Spleen (tissue), 11 donors: ENCODE results near the gene CA10. TPM values are rescaled to one million over a fixed set of nuclear protein-coding genes. Genes with fewer than 3 reads are reported as not detected.

Experiments used
- DNase-seq: peaks from one replicate; pipeline ENCODE4 v3.0.0-alpha.2; 2020
- H3K27ac ChIP-seq, 8 donors: fragments of 200-600 bp; sonication (generic) in 7 of 8; 1 replicate in 4 of 8; 2 replicates in 4 of 8; pipeline versions ENCODE4 v1.5.0 to v1.8.0; 2016 to 2021; ENCODE audit warnings: inconsistent platforms in 4 of 8, mild to moderate bottlenecking in 4 of 8, moderate library complexity in 1 of 8
- H3K27me3 ChIP-seq, 7 donors: fragments of 200-600 bp; sonication (generic) in 6 of 7; replicated peaks in 1 of 7; 1 replicate in 4 of 7; 2 replicates in 3 of 7; pipeline versions ENCODE4 v1.5.0 to v1.8.0; 2016 to 2021; ENCODE audit warnings: inconsistent platforms in 3 of 7, mild to moderate bottlenecking in 1 of 7
- H3K36me3 ChIP-seq, 6 donors: fragments of 200-600 bp; sonication (generic) in 5 of 6; 1 replicate in 4 of 6; 2 replicates in 2 of 6; pipeline versions ENCODE4 v1.5.0 to v1.8.0; 2016 to 2021; ENCODE audit warnings: inconsistent platforms in 2 of 6
- H3K4me1 ChIP-seq, 6 donors: fragments of 200-600 bp; sonication (generic) in 5 of 6; 1 replicate in 3 of 6; 2 replicates in 3 of 6; pipeline versions ENCODE4 v1.5.0 to v1.8.0; 2016 to 2021; ENCODE audit warnings: inconsistent platforms in 3 of 6
- H3K4me3 ChIP-seq, 8 donors: fragments of 200-600 bp; sonication (generic) in 7 of 8; 1 replicate in 4 of 8; 2 replicates in 4 of 8; pipeline versions ENCODE4 v1.5.0 to v1.8.0; 2016 to 2021; ENCODE audit warnings: inconsistent platforms in 4 of 8, mild to moderate bottlenecking in 4 of 8, moderate library complexity in 2 of 8
- H3K9me3 ChIP-seq, 8 donors: fragments of 200-600 bp; sonication (generic) in 7 of 8; 1 replicate in 4 of 8; 2 replicates in 4 of 8; pipeline versions ENCODE4 v1.5.0 to v1.8.0; 2016 to 2021; ENCODE audit warnings: inconsistent platforms in 4 of 8
- CTCF ChIP-seq, 11 experiments: fragments of 200-600 bp in 7 of 11; fragments of 450-650 bp in 4 of 11; sonication (generic) in 4 of 11; IDR thresholded peaks in 8 of 11; conservative IDR thresholded peaks in 3 of 11; 1 replicate in 7 of 11; 2 replicates in 4 of 11; pipeline versions ENCODE4 v1.4.0 to v1.8.0; 2016 to 2021; ENCODE audit warnings: antibody characterized with exemption in 11 of 11, inconsistent platforms in 4 of 11, mild to moderate bottlenecking in 1 of 11
- POLR2A ChIP-seq, 3 donors: fragments of 450-650 bp; IDR thresholded peaks; one replicate each; pipeline ENCODE4 v1.5.1; 2017; ENCODE audit warnings: antibody characterized with exemption in 3 of 3, mild to moderate bottlenecking in 1 of 3
- POLR2AphosphoS5 ChIP-seq, 3 donors: sonication (generic); formaldehyde crosslinking; IDR thresholded peaks; one replicate each; pipeline ENCODE4 v1.5.1; 2017; ENCODE audit warnings: antibody characterized with exemption in 3 of 3
- WGBS, 5 donors: extraction: QIAGEN DNeasy Blood & Tissue Kit in 3 of 5; methylation state at CpG; one replicate each; pipeline versions ENCODE4 v1.1.5 to v1.1.7; 2013 to 2018; 5-methylcytosine and 5-hydroxymethylcytosine counted together
- intact Hi-C: fragments of 100-400 bp; cut with DNase I; formaldehyde crosslinking; loops from one replicate; pipeline ENCODE4 v1.15.0; 2023; ENCODE audit warnings: low total_unique reads
- polyA plus RNA-seq, 3 donors: library from polyadenylated mRNA; stranded (reverse); fragments of 200-250 nt; gene quantifications; one replicate each; pipeline ENCODE4 v1.2.1, GENCODE V29; 2013
- total RNA-seq, 7 donors: library from RNA; depleted of rRNA in 3 of 7; stranded (reverse); fragments of >200 nt in 3 of 7; fragmentation: NEBNext Ultra II Directional in 4 of 7; extraction: Animal tissue kit (Norgen Biotek cat#: 25700) in 4 of 7; gene quantifications; one replicate each; pipeline versions ENCODE4 v1.1.0 to v1.2.1, GENCODE V29; 2016 to 2021
- donor health status: healthy with polysubstance abuse.
- donor health status: DM: no; HTN: no; CAD: no; lungs with moderate emphysema.
- donor health status: DM: no; HTN: no; CAD: no.
- donor health status: Bipolar disorder and iron deficiency.
- donor health status: healthy.
- donor health status: DM: no; HTN: no; CAD: no.
- donor health status: DM: yes; HTN: yes; CAD: no.

CA10 gene
- total and polyA plus RNA-seq, 10 donors: 0.19 to 0.22 TPM; not detected in 8

DNA sequence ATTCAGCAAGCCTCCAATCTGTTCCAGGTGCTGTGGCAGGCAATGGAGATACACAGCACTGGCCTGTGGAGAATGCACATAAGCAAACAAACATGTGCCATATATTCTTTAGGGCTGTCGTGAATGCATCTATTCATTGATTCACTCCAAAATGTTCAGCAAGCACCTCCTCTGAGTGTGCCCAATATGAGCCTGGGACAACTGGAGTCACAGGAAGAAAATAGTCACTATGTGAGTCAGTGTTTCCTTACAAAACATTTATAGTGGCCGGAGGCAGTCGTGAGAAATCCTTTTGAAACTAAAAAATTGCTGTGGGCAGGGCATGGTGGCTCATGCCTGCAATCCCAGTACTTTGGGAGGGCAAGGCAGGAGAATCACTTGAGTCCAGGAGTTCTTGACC, 310.1 kb downstream of the CA10 start:
- H3K4me1 ChIP-seq: no peaks in the 10 kb centered on the region
- 72 to 82% (median 77%) methylated on average over 3 of the region's 3 CpGs for WGBS, 5 donors
- peaks cover 0 to 7% (median 0%) of the 10 kb centered on the region in 7 donors for H3K27me3 ChIP-seq
- no peaks in the 10 kb centered on the region for H3K36me3 ChIP-seq
- TF ChIP-seq POLR2A (IDR thresholded peaks at IDR 0.05): no peak
- no peak for TF ChIP-seq POLR2AphosphoS5 (IDR thresholded peaks at IDR 0.05)
- no peak for TF ChIP-seq CTCF (IDR thresholded peaks at IDR 0.05 in 8 of 11, conservative IDR thresholded peaks at IDR 0.05 in 3 of 11)
- intact Hi-C loops: no loop called here
- H3K27ac ChIP-seq: no peak overlapping the region
- no peaks in the 10 kb centered on the region for H3K9me3 ChIP-seq
- DNase-seq: no peak
- H3K4me3 ChIP-seq: no peak overlapping the region

- Histone ChIP-seq H3K36me3 (no peaks in the 10 kb centered on the region), H3K4me1 (no peaks in the 10 kb centered on the region), H3K9me3 (no peaks in the 10 kb centered on the region), H3K4me3 (no peak overlapping the region), H3K27ac (no peak overlapping the region), H3K27me3 (peaks cover 0 to 7% (median 0%) of the 10 kb centered on the region in 7 donors)
- intact Hi-C loops: no loop called here
- 93 to 96% (median 94%) methylated on average over 4 of the region's 4 CpGs for WGBS, 5 donors
- TF ChIP-seq CTCF (IDR thresholded peaks at IDR 0.05 in 8 of 11, conservative IDR thresholded peaks at IDR 0.05 in 3 of 11) (no peak), POLR2A (IDR thresholded peaks at IDR 0.05) (no peak), POLR2AphosphoS5 (IDR thresholded peaks at IDR 0.05) (no peak)
- DNase-seq: no peak
These were observed 311.9 kb downstream of the CA10 start for GRCh38 chr17:51846566-51846965.

DNA sequence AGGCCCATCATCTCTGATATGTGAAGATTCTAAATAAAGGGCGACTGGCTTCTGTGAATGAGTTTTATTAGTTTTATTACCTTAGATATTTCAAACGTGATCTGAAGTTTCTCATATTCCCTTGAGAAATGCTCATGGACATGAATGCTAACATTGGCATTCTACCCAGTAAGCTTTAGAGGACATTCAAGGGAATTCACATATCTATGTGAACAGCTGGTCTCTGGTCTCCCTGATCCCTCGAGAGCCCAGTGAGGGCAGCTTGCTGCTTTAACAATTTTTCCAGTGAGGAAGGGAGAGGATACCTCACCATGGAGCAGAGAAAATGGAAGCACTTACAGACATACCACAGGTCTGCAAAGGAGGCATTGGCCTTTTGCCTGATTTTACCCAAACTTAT, 312.7 kb downstream of the CA10 start:
- Histone ChIP-seq H3K36me3 (no peaks in the 10 kb centered on the region), H3K27ac (no peak overlapping the region), H3K27me3 (peaks cover 0 to 7% (median 0%) of the 10 kb centered on the region in 7 donors), H3K9me3 (no peaks in the 10 kb centered on the region), H3K4me3 (no peak overlapping the region), H3K4me1 (no peaks in the 10 kb centered on the region)
- intact Hi-C loops: no loop called here
- no peak for TF ChIP-seq POLR2AphosphoS5 (IDR thresholded peaks at IDR 0.05)
- no peak for TF ChIP-seq POLR2A (IDR thresholded peaks at IDR 0.05)
- no peak for TF ChIP-seq CTCF (IDR thresholded peaks at IDR 0.05 in 8 of 11, conservative IDR thresholded peaks at IDR 0.05 in 3 of 11)
- DNase-seq: no peak
- 45 to 63% (median 60%) methylated on average over 3 of the region's 3 CpGs for WGBS, 5 donors

GRCh38 chr17:51842763-51843162, 315.8 kb downstream of the CA10 start:
- H3K9me3 ChIP-seq: no peaks in the 10 kb centered on the region
- no peak for TF ChIP-seq POLR2A (IDR thresholded peaks at IDR 0.05)
- TF ChIP-seq CTCF (IDR thresholded peaks at IDR 0.05 in 8 of 11, conservative IDR thresholded peaks at IDR 0.05 in 3 of 11): no peak
- no peak for TF ChIP-seq POLR2AphosphoS5 (IDR thresholded peaks at IDR 0.05)
- no peak for DNase-seq
- H3K4me1 ChIP-seq: no peaks in the 10 kb centered on the region
- H3K27ac ChIP-seq: no peak overlapping the region
- H3K27me3 ChIP-seq: no peaks in the 10 kb centered on the region
- no peak overlapping the region for H3K4me3 ChIP-seq
- intact Hi-C loops: no loop called here
- H3K36me3 ChIP-seq: no peaks in the 10 kb centered on the region
